ENCODE data around the gene ELMO3.
A peak's percentile ranks its signal among the peaks of the same experiment; 100 is the strongest.

ELMO3 gene
- long read RNA-seq = 0 reads

GRCh38 chr16:67199011-67199807 lies at the start of gene ELMO3:
Gene ELMO3, plus strand, starts transcription at chr16:67199131. Its CDS starts 196 bp downstream, at chr16:67199327.
- H3K27ac ChIP-seq (replicated peaks) = no peak within 1 kb of the TSS
- no peak for TF ChIP-seq GABPA (IDR thresholded peaks at IDR 0.05; ENCODE audit: low read depth)
- TF ChIP-seq, protein P1, sequence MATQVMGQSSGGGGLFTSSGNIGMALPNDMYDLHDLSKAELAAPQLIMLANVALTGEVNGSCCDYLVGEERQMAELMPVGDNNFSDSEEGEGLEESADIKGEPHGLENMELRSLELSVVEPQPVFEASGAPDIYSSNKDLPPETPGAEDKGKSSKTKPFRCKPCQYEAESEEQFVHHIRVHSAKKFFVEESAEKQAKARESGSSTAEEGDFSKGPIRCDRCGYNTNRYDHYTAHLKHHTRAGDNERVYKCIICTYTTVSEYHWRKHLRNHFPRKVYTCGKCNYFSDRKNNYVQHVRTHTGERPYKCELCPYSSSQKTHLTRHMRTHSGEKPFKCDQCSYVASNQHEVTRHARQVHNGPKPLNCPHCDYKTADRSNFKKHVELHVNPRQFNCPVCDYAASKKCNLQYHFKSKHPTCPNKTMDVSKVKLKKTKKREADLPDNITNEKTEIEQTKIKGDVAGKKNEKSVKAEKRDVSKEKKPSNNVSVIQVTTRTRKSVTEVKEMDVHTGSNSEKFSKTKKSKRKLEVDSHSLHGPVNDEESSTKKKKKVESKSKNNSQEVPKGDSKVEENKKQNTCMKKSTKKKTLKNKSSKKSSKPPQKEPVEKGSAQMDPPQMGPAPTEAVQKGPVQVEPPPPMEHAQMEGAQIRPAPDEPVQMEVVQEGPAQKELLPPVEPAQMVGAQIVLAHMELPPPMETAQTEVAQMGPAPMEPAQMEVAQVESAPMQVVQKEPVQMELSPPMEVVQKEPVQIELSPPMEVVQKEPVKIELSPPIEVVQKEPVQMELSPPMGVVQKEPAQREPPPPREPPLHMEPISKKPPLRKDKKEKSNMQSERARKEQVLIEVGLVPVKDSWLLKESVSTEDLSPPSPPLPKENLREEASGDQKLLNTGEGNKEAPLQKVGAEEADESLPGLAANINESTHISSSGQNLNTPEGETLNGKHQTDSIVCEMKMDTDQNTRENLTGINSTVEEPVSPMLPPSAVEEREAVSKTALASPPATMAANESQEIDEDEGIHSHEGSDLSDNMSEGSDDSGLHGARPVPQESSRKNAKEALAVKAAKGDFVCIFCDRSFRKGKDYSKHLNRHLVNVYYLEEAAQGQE (IDR thresholded peaks at IDR 0.05; ENCODE audit: insufficient replicate concordance, low read depth) = no peak
- TF ChIP-seq, protein P2, sequence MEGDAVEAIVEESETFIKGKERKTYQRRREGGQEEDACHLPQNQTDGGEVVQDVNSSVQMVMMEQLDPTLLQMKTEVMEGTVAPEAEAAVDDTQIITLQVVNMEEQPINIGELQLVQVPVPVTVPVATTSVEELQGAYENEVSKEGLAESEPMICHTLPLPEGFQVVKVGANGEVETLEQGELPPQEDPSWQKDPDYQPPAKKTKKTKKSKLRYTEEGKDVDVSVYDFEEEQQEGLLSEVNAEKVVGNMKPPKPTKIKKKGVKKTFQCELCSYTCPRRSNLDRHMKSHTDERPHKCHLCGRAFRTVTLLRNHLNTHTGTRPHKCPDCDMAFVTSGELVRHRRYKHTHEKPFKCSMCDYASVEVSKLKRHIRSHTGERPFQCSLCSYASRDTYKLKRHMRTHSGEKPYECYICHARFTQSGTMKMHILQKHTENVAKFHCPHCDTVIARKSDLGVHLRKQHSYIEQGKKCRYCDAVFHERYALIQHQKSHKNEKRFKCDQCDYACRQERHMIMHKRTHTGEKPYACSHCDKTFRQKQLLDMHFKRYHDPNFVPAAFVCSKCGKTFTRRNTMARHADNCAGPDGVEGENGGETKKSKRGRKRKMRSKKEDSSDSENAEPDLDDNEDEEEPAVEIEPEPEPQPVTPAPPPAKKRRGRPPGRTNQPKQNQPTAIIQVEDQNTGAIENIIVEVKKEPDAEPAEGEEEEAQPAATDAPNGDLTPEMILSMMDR (IDR thresholded peaks at IDR 0.05; ENCODE audit: insufficient read depth, low read length) = no peak
- TF ChIP-seq SPI1 (IDR thresholded peaks at IDR 0.05; ENCODE audit: borderline replicate concordance, low read depth) = no peak
- TF ChIP-seq POLR2AphosphoS5 (IDR thresholded peaks at IDR 0.05; ENCODE audit: low read depth) = no peak
- H3K4me3 ChIP-seq (replicated peaks; ENCODE audit: insufficient read depth, low read length) = no peak within 1 kb of the TSS
- no peak for DNase-seq (ENCODE audit: low read depth in 1 of 2, low spot score in 1 of 2)
- no peaks in the 10 kb centered on the region for H3K27me3 ChIP-seq (ENCODE audit: insufficient read depth, poor library complexity, severe bottlenecking)

DNA sequence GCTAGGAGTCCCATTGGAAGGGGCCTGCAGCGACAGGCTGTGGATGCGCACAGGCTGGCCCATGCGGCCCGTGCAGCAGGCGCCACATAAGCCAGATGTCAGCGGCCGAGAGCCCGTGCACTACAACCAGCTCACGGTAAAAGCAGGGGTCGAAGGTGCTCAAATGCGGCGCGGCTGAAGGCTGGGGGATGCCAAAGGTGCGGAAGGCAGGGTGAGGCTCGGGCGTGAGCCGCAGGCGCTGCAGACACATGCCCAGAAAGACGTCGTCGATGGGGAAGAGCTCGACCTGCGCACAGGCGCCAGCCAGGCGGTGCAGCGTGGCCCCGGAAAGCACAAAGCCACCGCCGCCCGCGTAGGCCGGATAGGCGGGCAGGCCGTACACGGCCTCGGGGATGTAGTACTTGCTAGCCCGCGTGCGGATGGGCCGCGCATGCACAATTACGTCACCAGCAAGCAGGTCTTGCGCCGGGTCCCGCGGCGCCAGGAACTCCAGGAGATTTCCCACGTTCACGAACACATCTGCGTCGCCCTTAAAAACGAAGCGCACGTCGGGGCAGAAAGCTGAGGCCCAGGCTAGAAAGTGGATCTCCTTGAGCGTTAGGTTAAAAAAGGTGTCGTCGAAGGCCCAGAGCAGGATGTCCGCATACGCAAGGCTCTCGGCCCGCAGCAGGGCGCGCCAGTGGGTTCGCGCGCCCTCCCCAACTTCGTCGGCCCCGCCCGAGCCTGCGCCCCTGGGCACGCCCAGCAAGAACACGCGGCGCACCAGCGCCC lies 49.5 kb upstream of the ELMO3 start:
- H3K27ac ChIP-seq (replicated peaks) = no peak overlapping the region
- peaks cover 14% of the 10 kb centered on the region for H3K27me3 ChIP-seq (ENCODE audit: insufficient read depth, poor library complexity, severe bottlenecking)
- TF ChIP-seq GABPA (IDR thresholded peaks at IDR 0.05; ENCODE audit: low read depth) (no peak), SPI1 (IDR thresholded peaks at IDR 0.05; ENCODE audit: borderline replicate concordance, low read depth) (no peak), POLR2AphosphoS5 (IDR thresholded peaks at IDR 0.05; ENCODE audit: low read depth) (no peak)
- TF ChIP-seq, protein P2 (IDR thresholded peaks at IDR 0.05; ENCODE audit: insufficient read depth, low read length) = no peak
- TF ChIP-seq, protein P1 (IDR thresholded peaks at IDR 0.05; ENCODE audit: insufficient replicate concordance, low read depth) = no peak
- DNase-seq (ENCODE audit: low read depth in 1 of 2, low spot score in 1 of 2) = no peak
- no peak overlapping the region for H3K4me3 ChIP-seq (replicated peaks; ENCODE audit: insufficient read depth, low read length)

DNA sequence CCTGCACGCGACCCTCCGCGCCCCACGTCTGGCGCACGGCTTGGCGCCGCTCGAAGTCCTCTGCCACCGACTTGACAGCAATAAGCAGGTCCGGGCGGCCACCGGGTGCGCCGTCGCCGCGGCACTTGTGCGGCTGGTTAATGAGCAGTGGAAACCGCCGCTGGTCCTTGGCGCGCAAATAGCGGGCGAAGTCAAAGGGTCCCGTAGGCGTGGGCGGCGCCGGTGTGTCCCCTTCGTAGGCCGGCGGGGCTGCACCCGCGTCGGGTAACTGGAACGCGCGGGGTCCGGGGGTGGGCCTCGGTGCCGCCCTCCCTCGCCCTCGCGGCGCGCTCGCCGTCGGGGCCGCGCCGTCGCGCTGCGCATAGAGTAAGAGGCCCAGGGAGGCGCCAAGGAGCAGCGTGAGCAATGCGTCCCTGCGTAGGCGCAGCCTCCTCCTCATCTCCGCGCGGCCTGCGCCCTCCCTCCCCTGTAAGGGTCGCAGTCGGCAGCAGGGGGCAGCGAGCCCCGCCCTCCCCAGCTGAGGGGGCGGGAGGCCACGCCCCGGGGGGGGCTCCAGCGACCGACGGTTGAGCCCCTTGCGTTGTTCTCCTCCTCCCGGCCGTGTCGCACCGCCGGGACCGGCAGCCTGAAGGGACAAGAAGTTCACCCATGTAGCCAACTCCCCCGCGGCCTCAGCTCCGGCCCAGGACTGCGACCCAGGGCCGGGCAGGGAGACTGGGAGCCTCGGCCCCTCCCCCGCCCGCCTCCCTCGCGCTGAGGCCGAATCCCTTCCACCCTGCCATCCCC lies 48.7 kb upstream of the ELMO3 start:
- DNase-seq (ENCODE audit: low read depth in 1 of 2, low spot score in 1 of 2) = no peak
- TF ChIP-seq, protein P1 (IDR thresholded peaks at IDR 0.05; ENCODE audit: insufficient replicate concordance, low read depth) = no peak
- TF ChIP-seq GABPA (IDR thresholded peaks at IDR 0.05; ENCODE audit: low read depth) (no peak), SPI1 (IDR thresholded peaks at IDR 0.05; ENCODE audit: borderline replicate concordance, low read depth) (no peak), POLR2AphosphoS5 (IDR thresholded peaks at IDR 0.05; ENCODE audit: low read depth) (no peak)
- TF ChIP-seq, protein P2 (IDR thresholded peaks at IDR 0.05; ENCODE audit: insufficient read depth, low read length) = no peak
- Histone ChIP-seq H3K27ac (replicated peaks) (no peak overlapping the region), H3K4me3 (replicated peaks; ENCODE audit: insufficient read depth, low read length) (peak overlapping the region; percentile 29), H3K27me3 (ENCODE audit: insufficient read depth, poor library complexity, severe bottlenecking) (peaks cover 14% of the 10 kb centered on the region)

Measured in HL-60 (cell line).